T-cell (primary cell): ENCODE results near the gene DNAL4. TPM values are rescaled to one million over a fixed set of nuclear protein-coding genes. Genes with fewer than 3 reads are reported as not detected.

Experiments
- ATAC-seq, 4 experiments: fragments of 200-7000 bp in 3 of 4; fragments of 150-1000 bp in 1 of 4; cut with Tn5 transposase; replicated peaks in 1 of 4; 1 replicate in 3 of 4; 2 replicates in 1 of 4; pipeline ENCODE4 v1.10.0; 2021; ENCODE audit warnings: moderate library complexity in 3 of 4, mild to moderate bottlenecking in 2 of 4, moderate number of reproducible peaks in 1 of 4
- CTCF ChIA-PET, 2 donors: fragments of 300-600 bp; sonication (Branson Sonifier 250); formaldehyde crosslinking; loops; one replicate each; lab custom pipeline; 2022; ENCODE audit warnings: antibody characterized with exemption in 2 of 2; lab: Charles Lee
- POLR2A ChIA-PET, 2 donors: fragments of 300-600 bp; sonication (Branson Sonifier 250); formaldehyde crosslinking; loops; one replicate each; lab custom pipeline; 2022; ENCODE audit warnings: antibody characterized with exemption in 2 of 2; lab: Charles Lee
- DNase-seq, 35 experiments: peaks; one replicate each; pipeline versions ENCODE4 v3.0.0 to v3.0.0-alpha.2; 2013 to 2023
- H3K27ac ChIP-seq: one replicate; pipeline ENCODE4 v1.5.1; 2013; ENCODE audit warnings: low read length
- H3K27me3 ChIP-seq, 2 experiments: replicated peaks in 1 of 2; 1 replicate in 1 of 2; 2 replicates in 1 of 2; pipeline versions ENCODE4 v1.6.1 to v1.7.0; 2013; ENCODE audit warnings: low read length in 1 of 2, mixed read lengths in 1 of 2; ENCODE audit not compliant: control insufficient read depth in 2 of 2, insufficient read depth in 2 of 2; ENCODE audit errors: extremely low read depth in 1 of 2
- H3K36me3 ChIP-seq, 2 donors: 1 replicate in 1 of 2; 2 replicates in 1 of 2; pipeline versions ENCODE4 v1.6.1 to v1.7.0; 2013; ENCODE audit warnings: low read length in 1 of 2; ENCODE audit not compliant: control insufficient read depth in 2 of 2, insufficient read depth in 1 of 2; ENCODE audit errors: extremely low read depth in 1 of 2
- H3K4me1 ChIP-seq, 2 experiments: 1 replicate in 1 of 2; 2 replicates in 1 of 2; pipeline versions ENCODE4 v1.6.1 to v1.7.0; 2013; ENCODE audit warnings: low read length in 2 of 2, mixed read lengths in 1 of 2; ENCODE audit not compliant: insufficient read depth in 2 of 2, control insufficient read depth in 1 of 2; ENCODE audit errors: extremely low read depth in 1 of 2
- H3K4me3 ChIP-seq, 2 donors: 1 replicate in 1 of 2; 2 replicates in 1 of 2; pipeline versions ENCODE4 v1.5.1 to v1.7.0; 2013; ENCODE audit warnings: mild to moderate bottlenecking in 2 of 2, low read length in 1 of 2, moderate library complexity in 1 of 2; ENCODE audit not compliant: control insufficient read depth in 1 of 2; ENCODE audit errors: extremely low read depth in 1 of 2
- H3K9me3 ChIP-seq: 2 replicates; pipeline ENCODE4 v1.7.0; 2013
- H3K27ac Mint-ChIP-seq, 2 donors: one replicate each; pipeline ENCODE4 v1.8.0; 2020 to 2021; ENCODE audit warnings: mild to moderate bottlenecking in 2 of 2, mixed read lengths in 2 of 2
- H3K27me3 Mint-ChIP-seq, 2 donors: one replicate each; pipeline ENCODE4 v1.8.0; 2021 to 2022; ENCODE audit warnings: mixed read lengths in 2 of 2
- H3K36me3 Mint-ChIP-seq: one replicate; pipeline ENCODE4 v1.8.0; 2021; ENCODE audit warnings: mixed read lengths
- H3K4me1 Mint-ChIP-seq, 3 donors: one replicate each; pipeline ENCODE4 v1.8.0; 2020 to 2022; ENCODE audit warnings: mixed read lengths in 3 of 3, mild to moderate bottlenecking in 1 of 3
- H3K4me3 Mint-ChIP-seq, 3 donors: one replicate each; pipeline ENCODE4 v1.8.0; 2020 to 2022; ENCODE audit warnings: mild to moderate bottlenecking in 3 of 3, mixed read lengths in 3 of 3, moderate library complexity in 3 of 3
- H3K9me3 Mint-ChIP-seq, 3 donors: one replicate each; pipeline ENCODE4 v1.8.0; 2020 to 2022; ENCODE audit warnings: mixed read lengths in 3 of 3
- WGBS: methylation state at CpG from one replicate; pipeline ENCODE4 v1.1.5; 2013; ENCODE audit warnings: missing lambda C conversion rate; ENCODE audit not compliant: insufficient coverage; 5-methylcytosine and 5-hydroxymethylcytosine counted together
- total RNA-seq, 35 experiments: library from RNA in 6 of 35; stranded (reverse) in 6 of 35; fragments of 120-200 nt in 1 of 35; gene quantifications; one replicate each; pipeline versions ENCODE4 v1.2.1 to v1.2.4 and lab custom pipeline; 2013 to 2026

Gene DNAL4
- total RNA-seq, 5 donors from 2014 or later (not counting 1 experiment from before 2014, with no cell fraction given), result 5.4 to 13.0 (median 8.8) TPM

GRCh38 chr22:38751422-38752346 lies 42.3 kb downstream of the DNAL4 start:
- DNase-seq (peak; percentile 67 to 88 (median 78)), ATAC-seq (peak; percentile 52 to 67 (median 60))
- WGBS, result 2% methylated on average over 13 of the region's 24 CpGs
- peak overlapping the region; percentile 100 for H3K27ac Mint-ChIP-seq
- POLR2A ChIA-PET, result interaction anchor here (0.5 to 1.2 kb wide), 5 partner anchors 12 to 486 kb away, joined by 3 to 7 read pairs (median 4); partner anchors contain the start of gene GTPBP1 (in 1 of the 2)
- Histone ChIP-seq H3K36me3 (peaks cover 24 to 70% of the 10 kb centered on the region in 2 donors), H3K27ac (peak overlapping the region; percentile 81), H3K4me3 (peak overlapping the region; percentile 78 to 89), H3K9me3 (no peaks in the 10 kb centered on the region), H3K27me3 (no peaks in the 10 kb centered on the region), H3K4me1 (peaks cover 22 to 72% of the 10 kb centered on the region in 2 experiments)
- peak overlapping the region; percentile 91 to 100 (median 99) for H3K4me3 Mint-ChIP-seq
- peaks cover 55 to 62% (median 61%) of the 10 kb centered on the region in 3 donors for H3K4me1 Mint-ChIP-seq
- H3K9me3 Mint-ChIP-seq, result no peaks in the 10 kb centered on the region
- CTCF ChIA-PET, result interaction anchor here in 1 of 2 donors (0.7 to 1.4 kb wide), 2 partner anchors 27 to 46 kb away, joined by 3 to 7 read pairs; partner anchors contain the start of gene GTPBP1
- H3K36me3 Mint-ChIP-seq, result peaks cover 64% of the 10 kb centered on the region
- no peaks in the 10 kb centered on the region for H3K27me3 Mint-ChIP-seq

DNA sequence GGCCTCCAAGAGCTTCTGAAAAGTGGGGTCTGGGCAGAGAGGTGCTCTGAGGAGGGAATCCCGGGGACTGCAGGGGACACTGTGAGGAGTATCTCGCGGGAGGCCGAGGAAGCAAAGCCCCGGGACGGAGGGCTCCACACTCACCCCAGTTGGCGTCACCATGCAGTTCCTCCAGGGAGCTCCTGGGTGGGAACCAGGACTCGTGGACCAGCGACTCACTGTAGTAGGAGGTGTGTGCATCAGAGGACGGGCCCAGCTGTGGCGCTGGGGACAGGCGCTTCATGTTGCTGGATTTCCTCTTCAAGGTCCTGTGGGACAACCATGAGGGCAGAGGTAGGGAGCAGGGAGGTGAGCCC lies 42.9 kb downstream of the DNAL4 start:
- peak overlapping the region; percentile 59 to 89 for H3K4me3 ChIP-seq
- ATAC-seq, result no peak
- peaks cover 22 to 72% of the 10 kb centered on the region in 2 experiments for H3K4me1 ChIP-seq
- CTCF ChIA-PET, result interaction anchor here in 1 of 2 donors (1.4 kb wide), 1 partner anchor 45 kb away, joined by 7 read pairs; the partner anchor contains the start of gene GTPBP1
- Mint-ChIP-seq H3K27me3 (no peaks in the 10 kb centered on the region), H3K4me3 (peak overlapping the region; percentile 91 to 100 (median 99)), H3K9me3 (no peaks in the 10 kb centered on the region), H3K27ac (peak overlapping the region; percentile 100), H3K36me3 (peaks cover 64% of the 10 kb centered on the region), H3K4me1 (peaks cover 51 to 60% (median 59%) of the 10 kb centered on the region in 3 donors)
- H3K27ac ChIP-seq, result peak overlapping the region; percentile 81
- H3K27me3 ChIP-seq, result no peaks in the 10 kb centered on the region
- H3K36me3 ChIP-seq, result peaks cover 25 to 76% of the 10 kb centered on the region in 2 donors
- POLR2A ChIA-PET, result interaction anchor here (0.6 to 1.2 kb wide), 2 partner anchors 46 to 272 kb away, joined by 3 to 9 read pairs; partner anchors contain the start of gene GTPBP1 (in 1 of the 2)
- no peak for DNase-seq
- 52% methylated on average over 6 of the region's 12 CpGs for WGBS
- no peaks in the 10 kb centered on the region for H3K9me3 ChIP-seq

DNA sequence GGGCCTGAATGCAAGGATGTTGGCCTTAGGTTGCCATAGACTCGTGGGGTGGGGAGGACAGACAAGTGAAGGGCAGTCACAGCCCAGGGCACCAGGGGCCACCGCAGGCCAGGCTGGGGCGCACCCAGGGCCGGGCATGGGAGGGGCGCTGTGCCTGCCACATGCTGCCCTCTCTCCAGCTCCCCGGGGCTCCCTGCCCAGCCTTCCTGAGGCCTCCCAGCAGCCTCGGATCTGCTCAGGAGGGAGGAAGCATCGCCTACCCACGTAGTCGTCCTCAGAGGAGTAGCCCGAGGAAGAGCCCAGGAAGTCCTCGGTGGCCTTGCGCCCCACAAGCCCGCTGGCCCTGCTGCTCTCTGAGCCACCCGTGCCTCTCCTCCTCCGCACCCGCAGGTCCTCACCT lies 43.3 kb downstream of the DNAL4 start:
- Histone ChIP-seq H3K4me3 (peak overlapping the region; percentile 59 to 89), H3K4me1 (peaks cover 22 to 76% of the 10 kb centered on the region in 2 experiments), H3K36me3 (peaks cover 29 to 80% of the 10 kb centered on the region in 2 donors), H3K27ac (peak overlapping the region; percentile 81), H3K27me3 (no peaks in the 10 kb centered on the region), H3K9me3 (no peaks in the 10 kb centered on the region)
- Mint-ChIP-seq H3K4me1 (peaks cover 51 to 64% (median 62%) of the 10 kb centered on the region in 3 donors), H3K9me3 (no peaks in the 10 kb centered on the region), H3K27ac (peak overlapping the region; percentile 100), H3K36me3 (peaks cover 64% of the 10 kb centered on the region), H3K4me3 (peak overlapping the region; percentile 91 to 100 (median 99)), H3K27me3 (no peaks in the 10 kb centered on the region)
- DNase-seq, result no peak
- ChIA-PET CTCF (no interaction called here), POLR2A (interaction anchor here (0.6 to 1.2 kb wide), 2 partner anchors 45 to 272 kb away, joined by 3 to 9 read pairs; partner anchors contain the start of gene GTPBP1 (in 1 of the 2))
- ATAC-seq, result no peak
- WGBS, result 37% methylated on average over 15 of the region's 17 CpGs

GRCh38 chr22:38750104-38750503 lies 43.8 kb downstream of the DNAL4 start:
- H3K27ac ChIP-seq, result peak overlapping the region; percentile 81
- H3K4me3 Mint-ChIP-seq, result peak overlapping the region in 2 of 3 donors; percentile 41 to 91
- no peaks in the 10 kb centered on the region for H3K9me3 ChIP-seq
- H3K4me1 ChIP-seq, result peaks cover 22 to 80% of the 10 kb centered on the region in 2 experiments
- peaks cover 65% of the 10 kb centered on the region for H3K36me3 Mint-ChIP-seq
- 98% methylated on average over 9 of the region's 14 CpGs for WGBS
- ATAC-seq, result no peak
- H3K4me1 Mint-ChIP-seq, result peaks cover 52 to 70% (median 66%) of the 10 kb centered on the region in 3 donors
- no peaks in the 10 kb centered on the region for H3K27me3 ChIP-seq
- H3K9me3 Mint-ChIP-seq, result no peaks in the 10 kb centered on the region
- no peak overlapping the region for H3K4me3 ChIP-seq
- DNase-seq, result no peak
- no peaks in the 10 kb centered on the region for H3K27me3 Mint-ChIP-seq
- H3K36me3 ChIP-seq, result peaks cover 34 to 85% of the 10 kb centered on the region in 2 donors
- H3K27ac Mint-ChIP-seq, result peak overlapping the region; percentile 89 to 100
- ChIA-PET POLR2A (interaction anchor here in 1 of 2 donors (0.6 kb wide), 1 partner anchor 539 kb away, joined by 8 read pairs; no protein-coding TSS in a partner anchor), CTCF (no interaction called here)

DNA sequence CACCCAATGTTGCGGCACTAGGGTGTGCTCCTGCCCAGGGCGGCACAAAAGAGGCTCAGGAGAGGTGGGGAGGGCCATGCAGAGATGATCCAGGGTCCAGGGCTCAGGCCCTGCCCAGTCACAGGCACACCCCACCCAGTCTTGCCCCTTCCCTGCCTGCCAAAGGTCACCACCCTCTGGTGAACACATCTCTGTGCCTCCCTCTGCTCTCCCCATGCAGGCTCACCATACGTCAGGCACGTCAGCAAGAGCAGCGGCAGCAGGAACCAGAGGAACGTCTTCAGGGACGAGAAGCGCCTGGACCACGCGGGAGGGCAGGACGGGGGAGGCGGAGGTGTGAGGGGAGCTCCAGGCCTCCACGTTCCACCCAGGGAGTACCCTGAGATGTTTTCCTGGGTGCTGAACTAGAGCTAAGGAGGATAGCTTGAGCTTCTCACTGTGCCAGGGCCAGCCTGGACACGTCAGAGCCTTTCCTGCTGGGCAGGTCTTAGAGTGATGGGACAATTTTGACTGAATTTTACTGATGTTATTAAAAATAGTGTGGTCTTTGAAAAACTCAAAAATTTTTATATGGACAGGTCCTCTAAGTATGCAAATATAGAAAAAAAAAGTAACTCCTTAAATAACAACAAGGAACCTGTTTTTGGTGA lies 45.3 kb downstream of the DNAL4 start:
- H3K4me1 Mint-ChIP-seq, result peaks cover 52 to 72% (median 65%) of the 10 kb centered on the region in 3 donors
- POLR2A ChIA-PET, result interaction anchor here in 1 of 2 donors (0.7 kb wide), 1 partner anchor 29 kb away, joined by 6 read pairs; no protein-coding TSS in a partner anchor

More for the DNA sequence above, 45.3 kb downstream of the DNAL4 start:
- H3K4me3 Mint-ChIP-seq, result no peak overlapping the region
- H3K4me3 ChIP-seq, result no peak overlapping the region
- no peaks in the 10 kb centered on the region for H3K9me3 ChIP-seq
- H3K27ac Mint-ChIP-seq, result peak overlapping the region; percentile 89 to 100
- 91% methylated on average over 10 of the region's 14 CpGs for WGBS
- H3K9me3 Mint-ChIP-seq, result no peaks in the 10 kb centered on the region
- peaks cover 60% of the 10 kb centered on the region for H3K36me3 Mint-ChIP-seq
- H3K27me3 Mint-ChIP-seq, result no peaks in the 10 kb centered on the region
- peak overlapping the region; percentile 81 for H3K27ac ChIP-seq
- H3K4me1 ChIP-seq, result peaks cover 17 to 77% of the 10 kb centered on the region in 2 experiments
- no peaks in the 10 kb centered on the region for H3K27me3 ChIP-seq
- CTCF ChIA-PET, result interaction anchor here in 1 of 2 donors (0.6 kb wide), 1 partner anchor 408 kb away, joined by 4 read pairs; no protein-coding TSS in a partner anchor
- H3K36me3 ChIP-seq, result peaks cover 39 to 96% of the 10 kb centered on the region in 2 donors
- ATAC-seq, result no peak
- no peak for DNase-seq
